NOMO-1 treated with DMSO at 0.1 percent for 48 hours (cell line): ENCODE measurements around the gene TAPBP.
"Not testable (repeated sequence)": the region's sequence is repeated elsewhere in the genome, so short reads cannot be mapped to it uniquely, and the experiment has no call there.

Experiments
- DNase-seq: peaks from one replicate; lab custom pipeline; 2025; ENCODE audit not compliant: unreplicated experiment; lab: John Stamatoyannopoulos, UW

The TAPBP gene

DNA sequence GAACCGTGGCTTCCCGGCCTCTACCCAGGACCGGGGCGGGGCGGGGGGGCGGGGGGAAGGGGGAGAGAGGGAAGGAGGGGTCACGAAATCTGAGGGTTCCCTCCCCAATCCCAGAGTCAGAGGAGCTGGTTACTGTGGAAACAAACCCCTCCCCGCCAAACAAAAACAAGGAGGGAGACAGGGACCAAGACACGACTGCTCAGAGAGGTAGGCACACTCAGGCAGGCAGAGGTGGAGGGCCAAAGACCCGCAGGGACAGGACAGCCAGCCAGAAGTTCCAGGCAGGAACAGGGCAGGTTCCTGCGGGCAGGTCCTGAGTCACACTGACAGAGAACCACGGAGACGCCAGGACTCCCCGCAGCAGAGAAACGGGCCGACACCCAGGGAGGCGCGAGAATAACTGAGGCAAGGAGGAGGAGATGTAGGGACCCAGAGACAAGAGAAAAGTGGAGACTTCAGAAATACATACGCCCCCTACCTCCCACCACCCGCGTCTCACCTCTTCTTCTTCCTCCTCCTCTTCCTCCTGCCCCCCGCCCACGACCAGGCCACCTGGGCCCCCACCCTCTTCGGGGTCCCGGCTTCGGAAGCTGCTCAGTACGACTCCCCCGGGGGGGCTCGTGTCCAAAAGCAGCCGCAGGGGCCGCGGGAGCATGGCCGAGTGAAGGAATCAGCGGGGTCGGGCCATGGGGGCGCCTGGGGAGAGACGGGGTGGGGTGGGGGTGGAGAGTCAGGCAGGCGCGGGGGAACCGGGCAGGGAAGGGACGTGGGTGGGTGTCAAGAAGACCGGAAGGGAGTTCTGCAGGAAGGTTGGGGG, 15.7 kb downstream of the TAPBP start:
- peak; percentile 76 for DNase-seq

DNA sequence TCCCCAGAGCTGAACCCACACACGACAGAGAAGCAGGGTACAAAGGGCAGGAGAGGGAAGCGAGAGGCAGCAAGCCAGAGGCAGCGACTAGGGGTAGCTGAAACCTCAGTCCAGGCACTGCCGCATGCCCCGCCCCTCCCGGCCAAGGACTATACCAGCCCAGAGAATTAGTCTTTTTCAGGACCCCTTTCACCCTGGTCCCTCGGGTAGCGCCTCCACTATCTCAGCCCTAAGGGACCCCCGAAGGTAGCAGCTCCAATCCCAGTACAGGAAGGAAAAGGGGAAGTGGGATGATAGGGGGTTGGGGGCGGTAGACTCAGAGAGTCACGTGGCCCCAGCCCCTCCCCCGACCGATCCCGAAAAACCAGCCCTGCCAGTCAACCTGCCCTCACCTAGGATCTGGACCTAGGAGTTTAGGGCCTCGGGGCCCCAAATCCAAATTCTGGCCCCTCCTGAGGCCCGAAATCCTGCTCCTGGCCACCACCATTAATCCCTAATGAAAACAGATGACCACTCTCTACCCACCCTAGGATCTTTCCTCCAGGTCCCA, 16.4 kb downstream of the TAPBP start:
- DNase-seq = peak; percentile 28

DNA sequence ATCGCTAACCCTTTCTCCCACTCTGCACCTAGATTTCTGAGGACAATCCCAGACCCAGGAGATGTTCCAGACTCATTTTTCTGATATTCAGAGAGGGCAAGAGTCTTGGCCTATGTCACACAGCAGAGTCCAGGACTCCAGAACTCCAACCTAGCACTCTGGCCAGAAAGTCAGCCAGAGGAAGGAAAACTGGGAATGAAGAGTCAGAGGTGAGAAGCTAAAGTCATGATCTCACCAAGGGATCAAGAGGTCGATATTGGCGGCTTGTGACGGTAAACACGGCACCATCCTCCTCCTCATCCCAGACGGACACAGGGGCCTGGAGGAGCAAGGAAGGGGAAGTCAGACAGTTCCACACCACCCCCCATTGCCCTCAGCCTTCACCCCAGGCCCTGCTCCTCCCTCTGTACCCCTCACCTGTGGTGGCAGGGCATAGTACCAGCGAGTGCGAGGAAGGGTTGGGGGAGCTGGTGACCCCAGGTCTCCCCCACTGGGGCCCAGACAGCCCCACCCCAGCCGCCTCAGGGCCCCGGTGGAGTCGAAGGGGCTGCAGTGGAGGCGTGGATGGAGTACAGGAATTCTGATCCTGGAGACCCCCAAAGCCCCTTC, 17.0 kb downstream of the TAPBP start:
- no peak for DNase-seq

DNA sequence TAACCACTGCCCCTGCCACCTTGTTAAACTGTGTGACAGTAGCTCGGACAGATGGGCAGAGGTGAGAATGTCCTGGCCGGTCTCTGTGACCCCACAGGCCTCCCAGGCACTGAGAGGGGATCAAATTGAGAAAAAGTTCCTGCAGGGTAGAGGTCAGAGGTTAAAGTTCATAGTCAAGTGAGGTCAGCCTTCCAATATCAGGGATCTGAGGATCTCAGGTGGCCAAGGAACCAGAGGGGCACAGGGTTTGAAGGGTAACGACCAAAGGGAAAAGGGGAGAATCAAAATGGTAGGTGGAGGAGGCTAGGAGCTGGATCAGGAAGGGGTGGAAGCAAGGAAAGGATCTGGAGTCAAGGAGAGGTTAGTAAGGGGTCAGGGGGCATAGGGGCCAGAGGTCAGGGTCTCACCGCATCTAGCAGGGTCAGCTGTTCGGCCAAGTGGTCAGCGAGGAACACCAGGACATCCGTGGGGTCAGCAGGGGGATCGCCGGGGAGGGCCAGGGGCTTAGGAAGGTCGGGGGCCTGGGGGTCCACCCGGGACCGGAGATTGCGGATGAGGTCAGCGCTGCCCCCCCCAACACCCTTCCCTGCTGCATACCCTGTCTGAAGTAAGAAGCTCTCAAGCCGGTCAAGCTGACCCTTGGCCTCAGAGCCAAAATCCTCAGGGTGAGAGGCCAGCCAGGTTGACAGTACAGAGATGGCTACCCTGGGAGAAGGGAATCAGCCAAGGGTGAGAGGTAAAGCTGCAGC, 18.1 kb downstream of the TAPBP start:
- DNase-seq = no peak

DNA sequence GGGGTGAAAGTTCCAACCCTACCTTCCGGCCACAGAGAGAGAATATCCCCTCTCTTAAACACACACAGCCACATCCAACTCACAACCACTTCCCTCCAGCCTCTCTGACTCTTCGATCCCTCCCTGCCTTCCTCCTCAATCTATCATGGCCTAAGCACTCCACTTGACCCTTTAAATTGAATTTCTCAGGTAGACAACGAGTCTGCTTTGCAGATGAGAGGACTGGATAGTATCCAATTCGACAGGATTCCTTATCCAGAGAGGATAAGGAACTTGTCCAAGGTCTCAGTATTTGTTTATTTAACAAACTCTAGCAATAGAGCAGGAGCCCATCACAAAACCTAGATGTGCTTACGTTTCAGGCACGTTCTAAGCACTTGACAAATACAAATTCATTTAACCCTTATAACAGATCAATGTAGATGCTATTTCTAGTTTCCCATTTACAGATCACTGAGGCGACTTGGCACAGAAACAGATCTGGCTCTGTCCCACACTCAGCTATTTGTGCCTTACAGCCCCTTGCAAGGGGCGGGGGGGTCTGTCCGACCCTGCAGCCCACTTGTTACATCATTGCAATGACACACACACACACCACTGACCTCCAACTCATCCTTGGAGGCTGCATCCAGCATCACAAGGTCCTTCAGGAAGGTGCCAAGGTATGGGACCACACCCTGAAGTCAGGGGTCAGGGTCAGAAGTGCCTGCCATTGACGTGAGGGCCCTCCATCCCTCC, 19.6 kb downstream of the TAPBP start:
- no peak for DNase-seq

DNA sequence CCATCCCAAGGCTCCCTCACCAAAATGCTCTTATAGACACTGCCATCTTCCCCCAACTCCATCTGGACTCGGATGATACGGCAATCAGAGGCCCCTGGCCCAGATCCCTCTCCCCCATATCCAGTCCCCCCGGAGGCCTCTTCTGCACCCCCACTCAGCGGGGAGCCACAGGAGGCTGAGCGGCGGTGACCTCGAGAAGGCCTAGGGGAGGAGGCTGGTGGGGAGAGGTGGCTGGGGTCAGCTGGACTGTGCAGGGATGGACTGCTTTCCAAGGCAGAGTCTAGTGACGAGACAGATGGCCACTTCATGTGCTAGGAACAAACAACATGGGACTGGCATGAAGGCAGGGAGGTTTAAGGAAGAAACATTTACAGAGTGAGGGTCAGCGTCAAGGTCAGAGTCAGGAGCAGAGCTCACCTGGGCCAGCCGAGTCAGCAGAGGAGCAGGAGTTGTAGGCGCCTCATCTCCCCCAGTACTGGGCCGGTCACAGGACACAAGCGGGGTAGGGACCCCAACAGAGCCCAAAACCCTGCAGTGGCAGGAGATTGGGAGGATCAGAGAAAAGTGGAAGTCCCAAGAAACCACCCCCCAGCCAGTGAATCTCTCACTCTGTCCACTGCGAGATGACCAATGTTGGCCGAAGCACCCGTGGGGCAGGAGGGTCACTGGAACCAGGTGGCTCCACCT, 20.7 kb downstream of the TAPBP start:
- no peak for DNase-seq

DNA sequence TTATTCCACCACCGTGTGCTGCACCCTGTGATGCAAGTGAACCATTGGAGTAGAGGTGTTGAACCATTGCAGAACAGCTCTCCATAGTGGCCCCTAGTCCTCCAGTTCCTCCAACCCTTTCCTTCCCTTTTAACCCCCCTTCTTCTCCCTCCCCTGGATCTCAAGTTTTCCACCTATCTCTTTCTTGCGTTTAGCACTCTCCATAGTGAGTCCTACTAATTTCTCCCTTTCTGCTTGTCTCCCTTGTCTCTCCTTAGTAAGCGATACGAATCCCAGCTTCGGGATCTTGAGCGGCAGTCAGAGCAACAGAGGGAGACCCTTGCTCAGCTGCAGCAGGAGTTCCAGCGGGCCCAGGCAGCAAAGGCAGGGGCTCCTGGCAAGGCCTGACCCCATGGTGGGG, 23.4 kb downstream of the TAPBP start:
- DNase-seq = no peak

DNA sequence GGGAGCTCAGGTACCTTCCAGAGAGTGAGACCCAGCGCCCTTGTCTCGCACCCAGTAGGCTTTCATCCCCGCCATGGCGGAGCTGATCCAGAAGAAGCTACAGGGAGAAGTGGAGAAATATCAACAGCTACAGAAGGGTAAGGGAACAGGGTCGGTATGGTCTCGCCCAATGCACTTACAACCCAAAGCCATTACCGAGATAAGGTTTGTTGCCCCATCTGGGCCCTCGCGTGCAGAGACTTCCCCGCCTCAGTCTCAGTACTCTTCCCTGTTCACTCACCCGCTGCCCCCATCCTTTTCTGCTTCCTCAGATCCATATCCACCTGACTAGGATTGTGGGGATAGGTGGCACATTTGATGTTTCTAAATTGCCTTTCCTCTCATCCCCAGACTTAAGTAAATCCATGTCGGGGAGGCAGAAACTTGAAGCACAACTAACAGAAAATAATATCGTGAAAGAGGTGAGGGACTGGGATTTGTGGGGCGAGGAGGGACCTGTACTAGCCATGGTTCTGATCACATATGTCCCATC, 24.0 kb downstream of the TAPBP start:
- peak; percentile 28 for DNase-seq

DNA sequence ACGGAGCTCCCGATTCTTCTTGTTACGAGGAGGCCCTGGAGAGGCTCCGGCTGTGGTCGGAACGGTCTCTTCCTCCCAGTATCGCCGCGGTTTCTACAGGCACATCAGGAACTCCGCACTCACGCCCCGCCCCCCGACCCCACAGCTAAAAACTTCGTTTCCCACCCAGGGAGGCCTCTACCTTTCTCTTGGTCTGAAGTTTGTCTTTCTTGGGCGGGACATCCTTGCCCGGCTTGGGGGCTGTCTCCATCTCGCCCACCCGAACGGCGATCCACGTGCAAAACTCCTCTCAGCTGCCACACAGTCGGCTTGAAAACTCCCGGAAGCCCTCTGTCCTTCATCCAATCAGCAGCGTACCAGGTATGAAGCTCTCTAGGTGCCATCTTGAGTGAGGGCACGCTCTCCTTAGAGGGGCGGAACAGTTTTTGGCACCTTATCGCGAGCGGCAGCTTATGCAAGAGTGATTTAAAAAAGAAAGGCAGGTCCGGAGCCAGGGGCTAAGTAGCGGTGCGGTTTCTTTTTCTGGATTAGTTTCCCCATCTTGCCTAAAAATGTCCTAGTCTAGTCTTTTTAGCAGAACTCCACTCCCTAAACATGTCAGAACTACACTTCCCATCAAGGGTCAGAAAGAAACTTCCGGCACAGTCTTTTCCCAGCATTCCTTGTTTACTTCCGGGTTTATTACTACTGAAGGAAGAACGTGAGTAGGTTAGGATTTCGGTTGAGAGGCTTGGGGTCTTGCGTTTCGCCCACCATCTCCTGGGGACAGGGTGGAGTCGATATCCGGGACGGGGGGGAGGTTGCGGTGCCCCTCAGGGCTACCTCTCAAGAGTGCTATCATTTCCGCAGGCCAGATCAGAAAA, 24.7 kb downstream of the TAPBP start, which contains the start of the genes PFDN6 and WDR46:
Gene PFDN6, plus strand, starts transcription at position 681 of the 863 bp plus-strand sequence. CDS start 256 bp downstream, outside the sequence.
Gene WDR46, minus strand, starts transcription at position 319 of the 863 bp plus-strand sequence. Its CDS starts 69 bp downstream, at position 250.
- DNase-seq = peak; percentile 96

DNA sequence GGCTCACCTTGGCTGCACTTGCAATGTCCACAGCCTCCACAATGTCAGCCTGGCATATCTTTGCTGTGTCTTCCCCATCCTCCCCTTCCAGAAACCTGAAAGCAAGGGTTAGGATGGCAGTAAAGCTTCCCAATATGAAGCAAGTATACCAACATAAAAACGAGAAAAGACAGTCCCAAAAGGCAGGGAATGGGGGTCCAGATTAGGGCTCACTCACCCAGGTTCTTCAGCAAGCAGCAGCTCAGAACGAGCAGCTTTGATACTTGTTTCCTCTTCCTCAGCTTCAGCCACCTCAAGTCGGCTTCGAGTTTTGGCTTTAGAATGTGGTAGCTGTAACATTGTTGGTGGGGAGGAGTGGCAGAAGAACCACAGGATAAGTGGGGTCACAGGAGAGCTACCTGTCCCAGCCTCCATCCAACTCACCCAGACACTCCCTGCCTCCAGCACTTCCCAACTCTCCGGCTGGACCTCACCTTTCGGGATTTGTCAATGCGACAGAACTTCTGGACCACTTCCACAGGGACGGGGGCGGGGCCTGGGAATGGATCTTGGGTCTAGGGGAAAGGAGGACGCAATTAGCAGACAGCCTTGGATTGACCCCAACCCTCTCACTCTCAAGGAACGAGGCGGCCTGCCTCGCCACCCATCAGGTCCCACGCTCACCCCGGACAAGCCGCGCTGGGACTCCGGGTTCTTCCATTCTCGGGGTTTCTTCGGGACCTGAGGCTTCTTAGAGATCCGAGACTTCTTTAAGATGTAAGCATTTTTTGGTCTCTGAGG, 25.5 kb downstream of the TAPBP start:
- no peak for DNase-seq

DNA sequence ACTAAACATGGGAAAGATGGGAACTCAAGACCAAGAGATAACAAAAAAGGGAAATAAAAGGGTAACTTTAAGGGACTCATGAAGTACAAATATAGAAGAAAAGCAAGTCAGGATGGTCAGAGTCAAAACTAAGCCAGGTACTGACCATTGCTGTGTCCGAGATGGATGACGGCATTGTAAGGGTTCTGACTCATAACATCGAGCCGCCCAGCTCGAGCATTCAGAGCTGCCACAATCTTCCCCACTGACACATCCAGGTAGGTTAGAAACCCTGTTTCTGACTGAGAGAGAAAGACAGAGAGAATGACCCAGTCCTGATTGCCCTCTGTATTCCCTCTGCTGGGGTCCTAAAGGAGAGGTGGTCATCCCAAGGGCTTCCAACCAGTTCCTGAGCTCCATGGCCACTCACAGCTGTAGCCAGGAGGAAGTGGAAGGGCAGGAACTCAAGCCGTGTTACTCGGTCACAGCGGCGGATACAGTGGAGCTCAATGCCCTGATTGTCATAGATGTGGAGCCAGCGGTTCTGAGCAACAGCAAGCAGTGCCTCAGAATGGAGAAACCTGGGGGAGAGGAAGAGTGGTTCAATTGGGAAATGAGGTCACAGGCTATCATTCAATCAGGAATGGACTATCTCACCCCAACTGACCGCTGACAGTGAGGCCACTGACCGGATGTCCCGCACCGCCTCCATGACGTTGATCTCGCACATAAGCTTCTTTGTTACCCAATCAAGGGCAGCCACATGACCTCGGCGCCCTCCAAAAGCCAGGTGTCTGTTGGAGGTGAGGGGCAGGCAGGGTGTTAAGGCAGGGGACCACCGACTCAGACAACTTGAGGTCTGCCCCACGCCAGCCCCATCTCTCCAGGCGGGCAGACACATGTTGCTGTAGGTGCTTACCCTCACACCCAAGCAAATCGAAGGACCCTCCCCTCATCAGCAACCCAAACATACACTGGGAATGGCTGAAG, 26.6 kb downstream of the TAPBP start:
- DNase-seq = no peak

DNA sequence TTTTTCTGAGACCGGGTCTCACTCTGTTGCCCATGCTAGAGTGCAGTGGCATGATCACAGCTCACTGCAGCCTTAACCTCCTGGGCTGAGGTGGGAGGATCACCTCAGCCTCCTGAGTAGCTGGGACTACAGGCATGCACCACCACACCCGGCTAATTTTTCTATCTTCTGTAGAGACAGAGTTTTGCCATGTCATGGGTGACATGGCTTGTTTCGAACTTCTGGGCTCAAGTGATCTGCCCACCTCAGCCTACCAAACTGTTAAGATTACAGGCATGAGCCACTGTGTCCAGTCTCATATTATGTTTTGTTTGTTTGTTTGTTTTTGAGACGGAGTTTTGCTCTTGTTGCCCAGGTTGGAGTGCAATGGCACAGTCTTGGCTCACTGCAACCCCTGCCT, 28.7 kb downstream of the TAPBP start:
- DNase-seq = not testable (repeated sequence)

DNA sequence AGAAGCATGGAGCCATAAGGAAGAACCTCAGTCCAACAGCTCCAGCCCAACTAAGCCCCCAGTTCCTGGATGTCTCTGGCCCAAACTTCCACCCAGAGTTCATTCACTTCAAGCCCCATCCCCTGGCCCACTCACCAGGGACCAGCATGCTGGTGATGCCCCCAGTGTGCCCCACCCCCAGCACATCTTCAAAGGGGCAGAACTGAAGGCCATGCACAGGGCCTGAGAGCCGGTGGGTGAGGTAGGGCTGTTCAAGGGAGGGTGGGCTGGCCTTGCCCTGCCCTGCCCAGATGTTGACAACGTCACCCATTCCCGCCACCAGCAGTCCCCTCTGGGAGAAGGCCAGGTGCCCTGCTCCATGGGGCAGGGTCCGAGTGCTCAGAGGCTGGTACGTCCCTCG, 33.3 kb downstream of the TAPBP start:
- no peak for DNase-seq

DNA sequence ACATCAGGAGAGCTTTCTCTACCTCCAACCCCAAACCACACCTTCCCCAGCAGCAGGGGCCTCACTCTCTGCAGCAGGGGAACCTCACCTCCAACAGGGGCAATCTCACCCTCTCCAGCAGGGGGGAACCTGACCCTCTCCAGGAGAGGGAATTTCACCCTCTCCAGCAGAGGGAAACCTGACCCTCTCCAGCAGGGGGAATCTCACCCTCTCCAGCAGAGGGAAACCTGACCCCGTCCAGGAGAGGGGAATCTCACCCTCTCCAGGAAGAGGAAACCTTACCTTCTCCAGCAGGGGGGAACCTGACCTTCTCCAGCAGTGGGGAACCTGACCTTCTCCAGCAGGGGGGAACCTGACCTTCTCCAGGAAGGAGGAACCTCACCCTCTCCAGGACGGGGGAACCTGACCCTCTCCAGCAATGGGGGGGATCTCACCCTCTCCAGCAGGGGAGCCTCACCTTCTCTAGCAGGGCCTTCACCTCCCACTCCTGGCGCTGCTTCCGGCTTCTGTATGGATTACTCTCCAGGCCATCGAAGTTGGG, 33.8 kb downstream of the TAPBP start:
- DNase-seq = no peak

DNA sequence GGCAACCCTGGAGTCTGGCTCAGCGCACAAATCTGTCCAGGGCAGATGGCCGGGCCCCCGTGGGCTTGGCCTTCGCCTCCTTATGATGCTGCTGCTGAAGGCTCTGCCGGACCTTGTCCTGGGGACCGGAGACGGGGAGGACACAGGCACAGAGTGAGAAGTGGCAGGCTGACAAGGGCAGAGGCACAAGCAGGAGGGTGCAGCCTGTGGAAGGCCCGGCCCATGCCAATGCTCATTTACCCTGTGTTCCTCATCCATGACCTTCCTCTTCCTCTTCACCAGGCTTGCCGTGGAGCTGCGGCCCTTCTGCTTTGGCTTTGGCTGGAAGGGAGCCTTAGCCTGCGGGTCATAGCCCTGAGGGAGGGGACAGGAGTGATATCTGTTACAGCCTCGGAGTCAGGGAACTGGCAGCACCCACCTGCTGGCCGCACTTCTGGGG, 34.6 kb downstream of the TAPBP start:
- no peak for DNase-seq

DNA sequence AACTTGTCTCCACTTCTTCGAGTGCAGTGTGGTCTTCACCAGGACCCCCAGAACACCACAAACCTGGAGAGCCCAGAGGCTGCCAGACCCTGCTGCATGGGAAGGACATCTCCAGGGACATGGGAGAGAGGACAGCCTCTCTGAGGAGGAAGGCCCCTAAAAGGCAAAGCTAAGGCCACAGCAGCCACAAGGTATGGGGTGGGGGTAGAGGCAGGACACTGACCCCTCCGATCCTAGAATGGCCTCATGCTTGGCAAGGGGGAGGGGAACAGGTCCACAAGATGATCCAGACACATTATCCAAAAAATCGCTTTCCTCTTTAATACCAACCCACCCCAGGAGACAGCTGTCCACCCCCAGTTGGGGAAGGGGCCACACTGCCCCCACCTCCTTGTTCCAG, 35.1 kb downstream of the TAPBP start:
- no peak for DNase-seq

DNA sequence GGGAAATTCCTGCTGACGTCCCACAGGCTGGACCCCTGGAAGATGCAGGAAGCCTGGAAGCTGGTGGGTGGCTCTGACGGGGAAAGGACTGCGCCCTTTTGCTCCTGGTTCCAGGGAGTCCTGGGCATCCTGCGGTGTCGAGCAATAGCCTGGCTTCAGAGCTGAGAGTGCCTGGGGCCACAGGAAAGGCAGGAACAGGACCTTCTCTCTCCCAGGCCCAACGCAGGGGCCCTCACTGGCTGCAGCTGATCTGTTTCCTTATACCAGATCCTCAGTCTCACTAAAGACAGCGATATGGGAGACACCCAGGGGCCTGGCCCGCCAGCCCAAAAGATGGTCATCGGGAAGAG, 35.5 kb downstream of the TAPBP start:
- DNase-seq = no peak
